ENCODE data around the gene PARM1.

PARM1 gene

DNA sequence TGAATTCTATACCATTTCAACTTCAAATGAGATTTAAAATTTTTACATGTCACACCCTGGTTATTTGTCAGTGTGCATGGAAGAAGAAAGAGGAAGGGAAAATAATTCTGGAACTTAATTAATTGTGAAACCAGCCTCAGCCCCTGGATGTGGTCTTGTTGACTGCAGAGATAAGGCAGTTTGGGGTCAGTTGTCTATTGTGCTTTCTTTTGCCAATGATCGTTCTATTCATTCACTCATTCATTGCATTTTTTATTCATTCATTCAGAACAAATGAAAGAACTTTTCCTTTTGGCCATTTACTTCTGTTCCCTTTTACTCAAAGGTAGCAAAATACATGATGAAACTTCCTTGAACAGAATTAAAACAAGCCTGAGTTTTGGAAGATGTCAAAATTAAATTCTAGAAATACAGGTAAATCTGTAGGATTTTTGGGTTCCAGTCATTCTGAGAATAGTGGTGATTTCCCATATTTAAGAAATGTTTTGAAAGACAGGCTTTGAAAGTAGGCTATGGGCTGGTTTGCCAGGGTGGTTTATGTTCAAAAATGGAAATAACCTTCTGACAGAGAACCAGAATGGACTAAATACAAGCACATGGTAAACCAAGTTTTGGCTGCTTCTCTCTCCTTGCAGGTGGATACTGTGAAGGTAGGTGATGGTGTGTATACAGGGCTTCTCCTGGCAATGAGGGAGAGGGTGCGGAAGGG, 35.7 kb downstream of the PARM1 start:
- TF ChIP-seq ZBTB7A (IDR thresholded peaks at IDR 0.05; ENCODE audit: low read depth) (no peak), TEAD4 (IDR thresholded peaks at IDR 0.05) (no peak), RAD21 (IDR thresholded peaks at IDR 0.05; ENCODE audit: low read depth) (no peak), TCF12 (IDR thresholded peaks at IDR 0.05; ENCODE audit: low read depth) (no peak), TAF1 (IDR thresholded peaks at IDR 0.05; ENCODE audit: low read depth) (no peak), CEBPB (IDR thresholded peaks at IDR 0.05) (no peak), EP300 (IDR thresholded peaks at IDR 0.05; ENCODE audit: borderline replicate concordance) (no peak), EGR1 (IDR thresholded peaks at IDR 0.05) (no peak), FOXM1 (IDR thresholded peaks at IDR 0.05; ENCODE audit: borderline replicate concordance, low read depth) (no peak), YY1 (IDR thresholded peaks at IDR 0.05; ENCODE audit: low read depth) (no peak), USF1 (IDR thresholded peaks at IDR 0.05) (no peak), CREB1 (IDR thresholded peaks at IDR 0.05; ENCODE audit: low read depth) (no peak), NFIC (IDR thresholded peaks at IDR 0.05) (no peak)
- TF ChIP-seq, protein P1, sequence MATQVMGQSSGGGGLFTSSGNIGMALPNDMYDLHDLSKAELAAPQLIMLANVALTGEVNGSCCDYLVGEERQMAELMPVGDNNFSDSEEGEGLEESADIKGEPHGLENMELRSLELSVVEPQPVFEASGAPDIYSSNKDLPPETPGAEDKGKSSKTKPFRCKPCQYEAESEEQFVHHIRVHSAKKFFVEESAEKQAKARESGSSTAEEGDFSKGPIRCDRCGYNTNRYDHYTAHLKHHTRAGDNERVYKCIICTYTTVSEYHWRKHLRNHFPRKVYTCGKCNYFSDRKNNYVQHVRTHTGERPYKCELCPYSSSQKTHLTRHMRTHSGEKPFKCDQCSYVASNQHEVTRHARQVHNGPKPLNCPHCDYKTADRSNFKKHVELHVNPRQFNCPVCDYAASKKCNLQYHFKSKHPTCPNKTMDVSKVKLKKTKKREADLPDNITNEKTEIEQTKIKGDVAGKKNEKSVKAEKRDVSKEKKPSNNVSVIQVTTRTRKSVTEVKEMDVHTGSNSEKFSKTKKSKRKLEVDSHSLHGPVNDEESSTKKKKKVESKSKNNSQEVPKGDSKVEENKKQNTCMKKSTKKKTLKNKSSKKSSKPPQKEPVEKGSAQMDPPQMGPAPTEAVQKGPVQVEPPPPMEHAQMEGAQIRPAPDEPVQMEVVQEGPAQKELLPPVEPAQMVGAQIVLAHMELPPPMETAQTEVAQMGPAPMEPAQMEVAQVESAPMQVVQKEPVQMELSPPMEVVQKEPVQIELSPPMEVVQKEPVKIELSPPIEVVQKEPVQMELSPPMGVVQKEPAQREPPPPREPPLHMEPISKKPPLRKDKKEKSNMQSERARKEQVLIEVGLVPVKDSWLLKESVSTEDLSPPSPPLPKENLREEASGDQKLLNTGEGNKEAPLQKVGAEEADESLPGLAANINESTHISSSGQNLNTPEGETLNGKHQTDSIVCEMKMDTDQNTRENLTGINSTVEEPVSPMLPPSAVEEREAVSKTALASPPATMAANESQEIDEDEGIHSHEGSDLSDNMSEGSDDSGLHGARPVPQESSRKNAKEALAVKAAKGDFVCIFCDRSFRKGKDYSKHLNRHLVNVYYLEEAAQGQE (IDR thresholded peaks at IDR 0.05; ENCODE audit: low read depth): no peak
- TF ChIP-seq, protein P2, sequence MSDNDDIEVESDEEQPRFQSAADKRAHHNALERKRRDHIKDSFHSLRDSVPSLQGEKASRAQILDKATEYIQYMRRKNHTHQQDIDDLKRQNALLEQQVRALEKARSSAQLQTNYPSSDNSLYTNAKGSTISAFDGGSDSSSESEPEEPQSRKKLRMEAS (IDR thresholded peaks at IDR 0.05): no peak

GRCh38 chr4:74969507-74970474, 36.9 kb downstream of the PARM1 start:
- no peak for TF ChIP-seq NFIC (IDR thresholded peaks at IDR 0.05)
- TF ChIP-seq ZBTB7A (IDR thresholded peaks at IDR 0.05; ENCODE audit: low read depth): no peak
- no peak for TF ChIP-seq FOXM1 (IDR thresholded peaks at IDR 0.05; ENCODE audit: borderline replicate concordance, low read depth)
- no peak for TF ChIP-seq CEBPB (IDR thresholded peaks at IDR 0.05)
- no peak for TF ChIP-seq TEAD4 (IDR thresholded peaks at IDR 0.05)
- no peak for TF ChIP-seq CREB1 (IDR thresholded peaks at IDR 0.05; ENCODE audit: low read depth)
- no peak for TF ChIP-seq EP300 (IDR thresholded peaks at IDR 0.05; ENCODE audit: borderline replicate concordance)
- TF ChIP-seq EGR1 (IDR thresholded peaks at IDR 0.05): no peak
- TF ChIP-seq YY1 (IDR thresholded peaks at IDR 0.05; ENCODE audit: low read depth): no peak
- no peak for TF ChIP-seq TCF12 (IDR thresholded peaks at IDR 0.05; ENCODE audit: low read depth)
- TF ChIP-seq, protein P1 (IDR thresholded peaks at IDR 0.05; ENCODE audit: low read depth): no peak

- no peak for TF ChIP-seq CREB1 (IDR thresholded peaks at IDR 0.05; ENCODE audit: low read depth)
- no peak for TF ChIP-seq ZBTB7A (IDR thresholded peaks at IDR 0.05; ENCODE audit: low read depth)
- TF ChIP-seq USF1 (IDR thresholded peaks at IDR 0.05): no peak
- TF ChIP-seq RAD21 (IDR thresholded peaks at IDR 0.05; ENCODE audit: low read depth): no peak
- TF ChIP-seq EGR1 (IDR thresholded peaks at IDR 0.05): no peak
- TF ChIP-seq EP300 (IDR thresholded peaks at IDR 0.05; ENCODE audit: borderline replicate concordance): no peak
- no peak for TF ChIP-seq TAF1 (IDR thresholded peaks at IDR 0.05; ENCODE audit: low read depth)
- TF ChIP-seq TCF12 (IDR thresholded peaks at IDR 0.05; ENCODE audit: low read depth): no peak
- TF ChIP-seq, protein P2 (IDR thresholded peaks at IDR 0.05): no peak
- no peak for TF ChIP-seq CEBPB (IDR thresholded peaks at IDR 0.05)
- TF ChIP-seq, protein P1 (IDR thresholded peaks at IDR 0.05; ENCODE audit: low read depth): no peak
- no peak for TF ChIP-seq NFIC (IDR thresholded peaks at IDR 0.05)
- TF ChIP-seq FOXM1 (IDR thresholded peaks at IDR 0.05; ENCODE audit: borderline replicate concordance, low read depth): no peak
- no peak for TF ChIP-seq TEAD4 (IDR thresholded peaks at IDR 0.05)
- TF ChIP-seq YY1 (IDR thresholded peaks at IDR 0.05; ENCODE audit: low read depth): no peak
Observed at GRCh38 chr4:74970577-74970976, 37.7 kb downstream of the PARM1 start.
